CD4-positive, alpha-beta memory T cell (primary cell): ENCODE measurements around the gene GNG4. TPM values are rescaled to one million over a fixed set of nuclear protein-coding genes. Genes with fewer than 3 reads are reported as not detected.

Experiments
- CTCF ChIA-PET: fragments of 350-600 bp; sonication (Branson Sonifier 250); formaldehyde crosslinking; loops from one replicate; lab custom pipeline; 2021; ENCODE audit warnings: inconsistent platforms; ENCODE audit not compliant: partially characterized antibody; lab: Charles Lee
- POLR2A ChIA-PET: fragments of 350-600 bp; sonication (Branson Sonifier 250); formaldehyde crosslinking; loops from one replicate; lab custom pipeline; 2021; ENCODE audit not compliant: partially characterized antibody; lab: Charles Lee
- DNase-seq, 5 donors: peaks; one replicate each; pipeline versions ENCODE4 v3.0.0 to v3.0.0-alpha.2; 2020 to 2022; ENCODE audit warnings: mixed read lengths in 1 of 5
- H3K27ac ChIP-seq: one replicate; pipeline ENCODE4 v1.7.0; 2013; ENCODE audit warnings: low read depth, low read length
- H3K27me3 ChIP-seq: 2 replicates; pipeline ENCODE4 v1.7.0; 2013; ENCODE audit warnings: mild to moderate bottlenecking, low read length, moderate library complexity; ENCODE audit not compliant: insufficient read depth
- H3K36me3 ChIP-seq: 2 replicates; pipeline ENCODE4 v1.7.0; 2013; ENCODE audit warnings: mild to moderate bottlenecking, low read length, moderate library complexity; ENCODE audit not compliant: insufficient read depth
- H3K4me1 ChIP-seq: 2 replicates; pipeline ENCODE4 v1.7.0; 2013; ENCODE audit warnings: mild to moderate bottlenecking, low read length, moderate library complexity; ENCODE audit not compliant: insufficient read depth
- H3K4me3 ChIP-seq, 2 donors: one replicate each; pipeline ENCODE4 v1.7.0; 2013; ENCODE audit warnings: low read length in 2 of 2, mild to moderate bottlenecking in 1 of 2
- H3K9me3 ChIP-seq, 2 donors: one replicate each; pipeline ENCODE4 v1.7.0; 2013; ENCODE audit warnings: low read length in 2 of 2, control low read depth in 1 of 2; ENCODE audit not compliant: control insufficient read depth in 1 of 2
- H3K27ac Mint-ChIP-seq, 7 donors: one replicate each; pipeline ENCODE4 v1.8.0; 2020 to 2021; ENCODE audit warnings: mixed read lengths in 7 of 7, mild to moderate bottlenecking in 6 of 7, inconsistent platforms in 3 of 7, moderate library complexity in 3 of 7
- H3K27me3 Mint-ChIP-seq, 2 donors: one replicate each; pipeline ENCODE4 v1.8.0; 2020 to 2021; ENCODE audit warnings: mixed read lengths in 2 of 2
- H3K36me3 Mint-ChIP-seq, 2 donors: one replicate each; pipeline ENCODE4 v1.8.0; 2020 to 2021; ENCODE audit warnings: mixed read lengths in 2 of 2, inconsistent platforms in 1 of 2, mild to moderate bottlenecking in 1 of 2
- H3K4me1 Mint-ChIP-seq, 4 donors: one replicate each; pipeline ENCODE4 v1.8.0; 2020 to 2021; ENCODE audit warnings: mixed read lengths in 4 of 4, mild to moderate bottlenecking in 1 of 4
- H3K4me3 Mint-ChIP-seq, 8 donors: one replicate each; pipeline ENCODE4 v1.8.0; 2020 to 2021; ENCODE audit warnings: mixed read lengths in 8 of 8, mild to moderate bottlenecking in 7 of 8, moderate library complexity in 6 of 8, inconsistent platforms in 3 of 8
- H3K9me3 Mint-ChIP-seq, 8 donors: one replicate each; pipeline ENCODE4 v1.8.0; 2020 to 2021; ENCODE audit warnings: mixed read lengths in 8 of 8, mild to moderate bottlenecking in 5 of 8, inconsistent platforms in 3 of 8, moderate library complexity in 1 of 8
- intact Hi-C: fragments of 100-400 bp; cut with micrococcal nuclease; formaldehyde crosslinking; loops from one replicate; pipeline ENCODE4 v1.15.1; 2023
- polyA plus RNA-seq, 2 donors: library from polyadenylated mRNA; unstranded; fragments of 300-500 nt; fragmentation: Illumina TruSeq; gene quantifications; one replicate each; pipeline ENCODE4 v1.2.3, GENCODE V29; 2021
- total RNA-seq, 2 experiments: library from RNA; stranded (reverse); gene quantifications; one replicate each; pipeline ENCODE4 v1.2.3, GENCODE V29; 2021

The GNG4 gene
- total and polyA plus RNA-seq, 4 experiments from 2014 or later = 0.19 TPM; not detected in 3

DNA sequence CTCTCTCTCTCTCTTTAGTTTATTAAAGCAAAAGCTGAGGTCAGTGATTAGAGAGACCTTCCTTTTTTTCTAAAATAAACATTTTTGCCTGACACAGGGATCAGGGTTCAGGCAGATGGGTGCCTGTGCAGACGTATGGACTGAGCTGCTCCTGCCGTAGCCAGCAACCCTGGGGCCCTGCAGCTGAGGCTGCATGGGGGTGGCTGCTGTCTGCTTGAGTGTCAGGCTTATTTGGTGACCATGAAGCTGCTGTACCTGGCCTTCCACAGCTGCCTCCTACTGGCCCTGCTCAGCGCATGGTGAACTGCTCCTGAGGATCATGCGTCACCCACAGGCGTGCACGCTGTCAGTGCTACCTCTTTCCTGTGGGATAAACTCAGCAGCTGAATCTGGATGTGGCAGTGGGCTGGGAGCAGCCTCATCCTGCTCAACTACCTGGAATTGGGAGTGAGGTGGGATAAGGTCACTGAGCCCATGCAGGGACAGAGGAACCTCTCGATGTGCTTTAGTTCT lies 35.1 kb downstream of the GNG4 start:
- CTCF ChIA-PET = interaction anchor here (0.7 to 2.3 kb wide), 2 partner anchors 14 to 525 kb away, joined by 3 to 9 read pairs; no protein-coding TSS in a partner anchor
- Mint-ChIP-seq H3K27ac (no peak overlapping the region), H3K27me3 (no peaks in the 10 kb centered on the region), H3K4me1 (no peaks in the 10 kb centered on the region), H3K9me3 (no peaks in the 10 kb centered on the region), H3K36me3 (no peaks in the 10 kb centered on the region), H3K4me3 (no peak overlapping the region)
- Histone ChIP-seq H3K36me3 (no peaks in the 10 kb centered on the region), H3K27me3 (no peaks in the 10 kb centered on the region), H3K4me3 (no peak overlapping the region), H3K27ac (no peak overlapping the region), H3K9me3 (no peaks in the 10 kb centered on the region), H3K4me1 (no peaks in the 10 kb centered on the region)
- DNase-seq = no peak
- POLR2A ChIA-PET = no interaction called here
- intact Hi-C loops = no loop called here

DNA sequence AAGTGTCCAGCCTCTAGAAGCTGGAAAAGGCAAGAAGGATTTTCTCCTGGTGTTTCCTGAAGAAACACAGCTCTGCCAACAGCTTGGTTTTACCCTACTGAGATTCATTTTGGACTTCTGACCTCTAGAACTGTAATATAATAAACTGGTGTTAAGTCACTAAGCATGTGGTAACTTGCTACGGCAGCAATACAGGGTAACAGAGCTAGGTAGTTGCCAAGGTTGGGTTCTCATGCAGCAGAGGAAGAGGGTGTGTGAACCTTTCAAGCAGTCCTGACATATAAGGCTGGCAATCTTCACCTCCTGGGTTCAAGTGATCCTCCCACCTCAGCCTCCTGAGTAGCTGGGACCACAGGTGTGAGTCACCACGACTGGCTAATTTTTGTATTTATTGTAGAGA lies 36.0 kb downstream of the GNG4 start:
- Mint-ChIP-seq H3K4me3 (no peak overlapping the region), H3K27ac (no peak overlapping the region), H3K4me1 (no peaks in the 10 kb centered on the region), H3K9me3 (no peaks in the 10 kb centered on the region), H3K27me3 (no peaks in the 10 kb centered on the region), H3K36me3 (no peaks in the 10 kb centered on the region)
- ChIA-PET CTCF (interaction anchor here (2.3 kb wide), 1 partner anchor 13 kb away, joined by 9 read pairs; no protein-coding TSS in a partner anchor), POLR2A (no interaction called here)
- H3K27ac ChIP-seq = no peak overlapping the region
- intact Hi-C loops = no loop called here
- no peak overlapping the region for H3K4me3 ChIP-seq
- no peaks in the 10 kb centered on the region for H3K4me1 ChIP-seq
- H3K9me3 ChIP-seq = no peaks in the 10 kb centered on the region
- no peaks in the 10 kb centered on the region for H3K27me3 ChIP-seq
- H3K36me3 ChIP-seq = no peaks in the 10 kb centered on the region
- DNase-seq = no peak

DNA sequence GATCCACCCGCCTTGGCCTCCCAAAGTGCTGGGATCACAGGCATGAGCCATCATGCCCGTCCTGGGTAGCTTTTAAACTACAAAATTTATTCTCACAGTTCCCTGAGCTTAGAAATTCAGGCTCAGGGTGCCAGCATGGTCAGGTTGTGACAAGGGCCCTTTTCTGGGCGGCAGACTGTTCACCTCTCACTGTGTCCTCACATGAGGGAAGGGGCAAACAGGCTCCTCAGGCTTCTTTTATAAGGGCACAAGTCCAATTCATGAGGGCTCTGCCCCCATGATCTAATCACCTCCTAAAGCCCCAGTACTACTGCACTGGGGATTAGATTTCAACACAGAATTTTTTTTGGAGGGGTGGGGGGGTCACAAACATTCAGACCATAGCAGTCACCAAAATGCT lies 36.8 kb downstream of the GNG4 start:
- Histone ChIP-seq H3K27ac (no peak overlapping the region), H3K27me3 (no peaks in the 10 kb centered on the region), H3K36me3 (no peaks in the 10 kb centered on the region), H3K9me3 (no peaks in the 10 kb centered on the region), H3K4me3 (no peak overlapping the region), H3K4me1 (no peaks in the 10 kb centered on the region)
- ChIA-PET POLR2A (no interaction called here), CTCF (interaction anchor here (2.3 kb wide), 1 partner anchor 12 kb away, joined by 9 read pairs; no protein-coding TSS in a partner anchor)
- H3K27ac Mint-ChIP-seq = no peak overlapping the region
- no peaks in the 10 kb centered on the region for H3K4me1 Mint-ChIP-seq
- no peaks in the 10 kb centered on the region for H3K36me3 Mint-ChIP-seq
- no peaks in the 10 kb centered on the region for H3K27me3 Mint-ChIP-seq
- no peak for DNase-seq
- intact Hi-C loops = no loop called here
- H3K9me3 Mint-ChIP-seq = no peaks in the 10 kb centered on the region
- H3K4me3 Mint-ChIP-seq = no peak overlapping the region

DNA sequence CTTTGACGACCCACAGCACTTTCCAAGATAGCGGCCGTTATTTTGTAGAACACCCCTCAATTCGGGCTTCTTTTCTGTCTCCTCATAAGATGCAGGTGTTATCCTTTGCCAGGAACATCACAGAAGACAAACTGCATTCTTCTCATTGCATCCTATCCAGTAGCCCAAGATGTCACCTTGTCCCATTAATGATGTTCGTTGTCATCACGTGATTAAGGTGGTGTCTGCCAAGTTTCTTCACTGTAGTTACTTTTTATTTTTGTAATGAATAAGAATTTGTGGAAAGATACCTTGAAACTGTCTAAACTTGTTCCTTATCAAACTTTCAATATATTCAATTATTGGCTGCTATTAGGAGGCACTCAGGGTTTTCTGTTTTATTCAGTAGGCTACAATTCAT lies 39.4 kb downstream of the GNG4 start:
- ChIA-PET POLR2A (no interaction called here), CTCF (no interaction called here)
- intact Hi-C loops = no loop called here
- Histone ChIP-seq H3K36me3 (no peaks in the 10 kb centered on the region), H3K27ac (no peak overlapping the region), H3K9me3 (no peaks in the 10 kb centered on the region), H3K4me3 (no peak overlapping the region), H3K27me3 (no peaks in the 10 kb centered on the region), H3K4me1 (no peaks in the 10 kb centered on the region)
- H3K27ac Mint-ChIP-seq = no peak overlapping the region
- H3K4me3 Mint-ChIP-seq = no peak overlapping the region
- no peaks in the 10 kb centered on the region for H3K27me3 Mint-ChIP-seq
- H3K9me3 Mint-ChIP-seq = no peaks in the 10 kb centered on the region
- H3K36me3 Mint-ChIP-seq = no peaks in the 10 kb centered on the region
- no peak for DNase-seq
- no peaks in the 10 kb centered on the region for H3K4me1 Mint-ChIP-seq

DNA sequence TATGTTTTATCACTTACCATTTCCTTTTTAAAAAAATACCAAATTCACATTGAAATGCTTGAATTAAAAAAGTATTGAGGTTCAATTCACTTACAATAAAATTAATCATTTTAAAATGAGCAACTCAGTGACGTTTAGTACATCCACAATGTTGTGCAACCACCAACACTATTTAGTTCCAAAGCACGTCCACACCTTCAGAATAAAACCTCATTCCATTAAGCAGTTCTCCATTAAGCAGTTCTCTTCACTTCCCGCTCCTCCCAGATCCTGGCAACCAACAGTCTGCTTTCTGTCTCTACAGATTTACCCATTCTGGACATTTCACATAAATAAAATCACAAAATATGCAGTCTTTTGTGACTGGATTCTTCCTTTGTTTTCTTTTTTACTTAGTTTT lies 41.3 kb downstream of the GNG4 start:
- intact Hi-C loops = no loop called here
- H3K4me1 ChIP-seq = no peaks in the 10 kb centered on the region
- H3K27me3 ChIP-seq = no peaks in the 10 kb centered on the region
- Mint-ChIP-seq H3K4me3 (no peak overlapping the region), H3K27ac (no peak overlapping the region), H3K36me3 (no peaks in the 10 kb centered on the region), H3K9me3 (no peaks in the 10 kb centered on the region), H3K4me1 (no peaks in the 10 kb centered on the region), H3K27me3 (no peaks in the 10 kb centered on the region)
- no peaks in the 10 kb centered on the region for H3K9me3 ChIP-seq
- CTCF ChIA-PET = no interaction called here
- DNase-seq = no peak
- no peak overlapping the region for H3K27ac ChIP-seq
- POLR2A ChIA-PET = no interaction called here
- H3K4me3 ChIP-seq = no peak overlapping the region
- H3K36me3 ChIP-seq = no peaks in the 10 kb centered on the region

DNA sequence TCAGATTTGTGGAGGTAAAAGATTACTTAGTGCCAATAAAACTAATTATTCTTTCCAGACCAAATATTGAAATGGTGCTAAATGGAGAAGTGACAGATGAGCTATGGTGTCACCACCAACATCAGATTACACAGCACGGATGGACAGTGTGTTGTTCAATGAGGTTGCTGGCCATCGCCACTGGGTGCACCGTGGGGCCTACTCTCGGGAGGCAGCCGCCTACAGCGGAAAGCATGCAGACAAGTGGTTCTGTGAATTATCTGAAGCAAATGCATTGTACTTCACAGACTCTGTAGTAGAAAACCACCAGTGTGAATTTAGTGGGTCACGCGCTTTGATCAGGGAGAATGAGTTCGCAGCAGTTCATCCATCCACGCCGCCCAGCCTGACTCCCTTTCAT lies 42.3 kb downstream of the GNG4 start:
- DNase-seq = no peak
- H3K36me3 ChIP-seq = no peaks in the 10 kb centered on the region
- no peak overlapping the region for H3K4me3 ChIP-seq
- H3K27me3 Mint-ChIP-seq = no peaks in the 10 kb centered on the region
- H3K4me1 ChIP-seq = no peaks in the 10 kb centered on the region
- H3K27ac ChIP-seq = no peak overlapping the region
- CTCF ChIA-PET = interaction anchor here (1.0 kb wide), 1 partner anchor 15 kb away, joined by 3 read pairs; no protein-coding TSS in a partner anchor
- H3K4me3 Mint-ChIP-seq = no peak overlapping the region
- no peaks in the 10 kb centered on the region for H3K9me3 Mint-ChIP-seq
- no peaks in the 10 kb centered on the region for H3K27me3 ChIP-seq
- H3K4me1 Mint-ChIP-seq = no peaks in the 10 kb centered on the region
- POLR2A ChIA-PET = no interaction called here
- H3K27ac Mint-ChIP-seq = no peak overlapping the region
- intact Hi-C loops = no loop called here
- no peaks in the 10 kb centered on the region for H3K9me3 ChIP-seq
- no peaks in the 10 kb centered on the region for H3K36me3 Mint-ChIP-seq

DNA sequence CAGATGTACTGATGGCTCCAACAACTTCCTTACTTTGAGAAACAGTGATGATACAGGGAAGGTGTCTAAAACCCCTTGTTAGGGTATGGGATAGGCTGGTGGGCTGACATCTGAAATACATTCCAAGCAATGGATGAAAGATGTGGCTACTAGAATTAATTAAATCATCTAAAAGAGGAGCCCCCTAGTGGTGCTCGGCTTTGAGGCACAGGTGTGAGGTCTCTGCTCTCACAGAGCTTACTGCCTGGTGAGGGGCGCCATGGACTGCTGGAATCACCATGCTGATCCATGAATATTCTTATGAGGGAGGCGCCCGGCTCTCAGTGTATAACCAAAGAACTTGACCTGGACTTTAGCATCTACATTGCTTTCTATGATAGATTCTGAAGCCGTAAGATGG lies 48.5 kb downstream of the GNG4 start:
- Histone ChIP-seq H3K4me1 (no peaks in the 10 kb centered on the region), H3K27ac (no peak overlapping the region), H3K4me3 (no peak overlapping the region), H3K36me3 (no peaks in the 10 kb centered on the region), H3K27me3 (no peaks in the 10 kb centered on the region), H3K9me3 (no peaks in the 10 kb centered on the region)
- H3K4me1 Mint-ChIP-seq = no peaks in the 10 kb centered on the region
- ChIA-PET CTCF (interaction anchor here (0.9 to 2.4 kb wide), 13 partner anchors 10 to 507 kb away, joined by 3 to 10 read pairs (median 4); no protein-coding TSS in a partner anchor), POLR2A (no interaction called here)
- H3K9me3 Mint-ChIP-seq = no peaks in the 10 kb centered on the region
- intact Hi-C loops = no loop called here
- no peak overlapping the region for H3K27ac Mint-ChIP-seq
- no peaks in the 10 kb centered on the region for H3K36me3 Mint-ChIP-seq
- DNase-seq = no peak
- no peaks in the 10 kb centered on the region for H3K27me3 Mint-ChIP-seq
- H3K4me3 Mint-ChIP-seq = no peak overlapping the region
